ENCODE measurements around the gene TCHP.

- no peak for TF ChIP-seq CTCF (IDR thresholded peaks at IDR 0.05)
- TF ChIP-seq POLR2A (IDR thresholded peaks at IDR 0.05): no peak
These were observed 21.3 kb upstream of the TCHP start for GRCh38 chr12:109878749-109879148.
